DMS114 treated with DMSO at 0.1 percent for 48 hours (cell line): ENCODE data around the gene DGCR8.

Experiments
- DNase-seq: peaks from one replicate; lab custom pipeline; 2025; ENCODE audit not compliant: unreplicated experiment; lab: John Stamatoyannopoulos, UW

Gene DGCR8

DNA sequence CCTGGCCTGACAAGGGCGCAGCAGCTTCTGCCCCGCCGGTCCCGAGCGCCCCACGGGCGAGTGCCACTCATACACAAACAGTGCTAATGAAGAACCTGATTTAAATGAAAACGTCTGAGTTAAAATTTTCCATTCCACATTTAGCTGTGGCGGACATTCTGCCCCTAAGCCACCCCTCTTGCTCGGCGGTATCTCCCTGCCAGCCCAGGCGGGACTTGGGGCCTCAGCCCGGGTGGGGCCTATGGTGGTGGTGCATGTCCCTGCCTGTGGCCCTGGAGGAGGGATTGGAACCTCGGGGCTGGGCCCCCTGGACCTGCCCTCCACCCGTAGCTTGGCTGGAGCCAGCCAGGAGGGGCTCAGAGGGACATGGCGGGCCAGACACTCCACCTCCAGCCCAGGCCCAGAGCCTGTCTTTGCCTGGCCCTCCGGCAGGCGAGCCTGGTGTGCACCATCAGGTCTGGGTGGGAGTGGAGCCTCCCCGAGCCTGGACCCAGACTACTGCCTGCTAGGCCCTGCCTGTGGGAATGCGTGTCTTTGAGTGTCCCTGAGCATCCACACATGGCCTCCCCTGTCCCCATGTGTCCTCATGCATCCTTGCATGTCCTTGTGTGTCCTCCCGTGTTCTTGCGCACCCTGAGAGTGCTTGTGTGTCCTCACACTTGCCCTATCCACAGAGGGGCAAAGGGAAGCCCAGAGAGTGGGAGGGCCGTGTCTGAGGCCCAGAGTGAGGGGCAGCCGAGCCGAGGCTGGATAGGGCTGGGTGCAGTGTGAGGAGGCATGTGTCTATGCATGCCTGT, 56.0 kb downstream of the DGCR8 start:
- no peak for DNase-seq

DNA sequence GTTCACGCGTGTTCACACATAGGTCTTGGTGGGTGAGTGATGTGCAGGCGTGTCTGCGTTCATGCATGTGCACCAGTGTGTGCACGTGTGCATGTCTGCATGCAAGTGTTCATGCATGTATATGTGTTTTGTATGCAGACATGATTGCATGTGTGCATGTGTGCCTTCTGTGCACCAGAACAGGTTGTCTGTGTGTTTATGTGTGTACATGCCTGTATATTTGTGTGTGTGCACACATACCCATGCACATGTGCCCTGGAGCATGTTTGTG, 56.5 kb downstream of the DGCR8 start:
- DNase-seq: no peak

GRCh38 chr22:20137113-20137512, 57.1 kb downstream of the DGCR8 start:
- DNase-seq: no peak

DNA sequence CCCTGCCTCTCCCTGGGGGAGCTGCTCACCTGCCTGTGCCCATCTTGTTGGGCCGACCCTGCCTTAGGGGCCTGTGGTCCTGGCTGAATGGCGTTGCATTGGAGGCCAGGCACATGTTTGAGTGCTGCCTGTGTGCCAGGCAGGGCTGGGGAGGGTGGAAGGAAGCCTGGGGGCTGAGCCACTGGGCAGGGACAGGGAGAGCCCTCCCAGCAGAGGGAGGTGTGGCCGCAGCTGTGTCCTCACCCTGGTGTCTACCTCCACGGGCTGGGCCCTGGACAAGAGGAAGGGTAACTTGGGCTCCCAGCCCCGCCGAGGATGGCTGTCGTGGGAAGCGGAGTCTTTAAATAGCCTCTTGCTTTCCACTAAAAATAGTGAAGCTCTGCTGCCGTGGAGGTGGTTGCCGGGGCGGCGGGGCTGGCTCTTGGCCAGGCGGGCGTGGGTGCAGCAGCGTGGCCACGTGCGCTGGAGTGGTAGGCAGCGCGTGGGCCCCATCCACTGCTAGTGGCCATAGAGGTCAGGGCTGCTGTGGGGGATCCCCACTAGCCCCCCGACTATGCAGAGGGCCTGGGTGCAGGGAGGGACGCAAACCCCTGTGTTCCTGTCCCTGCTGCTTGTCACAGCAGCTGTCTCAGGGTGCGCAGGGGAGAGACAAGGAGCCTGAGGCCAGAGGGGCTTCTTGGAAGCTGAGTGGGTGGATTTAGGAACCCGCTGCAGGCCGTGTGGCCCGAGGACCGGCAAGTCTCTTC, 57.8 kb downstream of the DGCR8 start:
- DNase-seq: no peak

- DNase-seq: no peak
These were observed 58.3 kb downstream of the DGCR8 start for GRCh38 chr22:20138417-20138738.

- DNase-seq: no peak
These were observed 58.8 kb downstream of the DGCR8 start for GRCh38 chr22:20138868-20139267.

DNA sequence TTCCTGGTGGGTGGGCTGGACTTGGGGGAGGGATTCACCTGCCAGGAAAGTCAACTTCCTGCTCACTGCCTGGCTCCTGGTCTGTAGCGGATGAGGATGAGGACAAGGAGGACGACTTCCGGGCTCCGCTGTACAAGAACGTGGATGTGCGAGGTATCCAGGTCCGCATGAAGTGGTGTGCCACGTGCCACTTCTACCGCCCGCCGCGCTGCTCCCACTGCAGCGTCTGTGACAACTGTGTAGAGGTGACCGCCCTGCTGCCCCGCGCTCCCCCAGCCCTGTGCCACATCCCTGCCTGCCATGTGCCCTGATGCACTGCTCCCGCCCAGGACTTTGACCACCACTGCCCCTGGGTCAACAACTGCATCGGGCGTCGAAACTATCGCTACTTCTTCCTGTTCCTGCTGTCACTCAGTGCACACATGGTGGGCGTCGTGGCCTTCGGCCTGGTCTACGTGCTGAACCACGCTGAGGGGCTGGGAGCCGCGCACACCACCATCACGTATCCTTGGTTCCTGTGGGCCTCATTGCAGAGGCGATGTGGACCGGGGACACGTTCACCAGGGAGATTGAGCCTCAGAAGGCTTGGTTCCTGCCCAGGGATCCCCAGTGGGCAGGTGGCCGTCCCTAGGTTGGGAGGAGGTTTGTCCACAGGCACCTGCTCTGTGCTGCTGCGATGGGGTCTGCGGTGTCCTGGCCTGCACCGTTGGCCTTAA, 59.5 kb downstream of the DGCR8 start:
- DNase-seq: no peak

DNA sequence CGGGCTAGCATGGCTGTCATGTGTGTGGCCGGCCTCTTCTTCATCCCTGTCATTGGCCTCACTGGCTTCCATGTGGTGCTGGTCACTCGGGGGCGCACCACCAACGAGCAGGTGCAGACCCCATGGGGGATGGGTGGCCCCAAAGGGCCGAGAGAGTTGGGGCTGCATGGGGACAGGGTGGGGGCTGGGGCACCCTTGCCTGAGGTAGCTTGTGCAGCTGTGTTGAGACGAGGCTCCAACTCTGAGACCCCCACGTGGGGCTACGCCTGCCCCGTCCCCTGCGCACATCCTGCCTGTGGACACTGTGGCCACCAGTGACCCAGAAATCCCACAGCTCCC, 60.0 kb downstream of the DGCR8 start:
- DNase-seq: no peak

GRCh38 chr22:20140521-20140964, 60.5 kb downstream of the DGCR8 start:
- no peak for DNase-seq

GRCh38 chr22:20141186-20142077, 61.4 kb downstream of the DGCR8 start:
- no peak for DNase-seq

GRCh38 chr22:20142711-20143621, 62.9 kb downstream of the DGCR8 start:
- no peak for DNase-seq

DNA sequence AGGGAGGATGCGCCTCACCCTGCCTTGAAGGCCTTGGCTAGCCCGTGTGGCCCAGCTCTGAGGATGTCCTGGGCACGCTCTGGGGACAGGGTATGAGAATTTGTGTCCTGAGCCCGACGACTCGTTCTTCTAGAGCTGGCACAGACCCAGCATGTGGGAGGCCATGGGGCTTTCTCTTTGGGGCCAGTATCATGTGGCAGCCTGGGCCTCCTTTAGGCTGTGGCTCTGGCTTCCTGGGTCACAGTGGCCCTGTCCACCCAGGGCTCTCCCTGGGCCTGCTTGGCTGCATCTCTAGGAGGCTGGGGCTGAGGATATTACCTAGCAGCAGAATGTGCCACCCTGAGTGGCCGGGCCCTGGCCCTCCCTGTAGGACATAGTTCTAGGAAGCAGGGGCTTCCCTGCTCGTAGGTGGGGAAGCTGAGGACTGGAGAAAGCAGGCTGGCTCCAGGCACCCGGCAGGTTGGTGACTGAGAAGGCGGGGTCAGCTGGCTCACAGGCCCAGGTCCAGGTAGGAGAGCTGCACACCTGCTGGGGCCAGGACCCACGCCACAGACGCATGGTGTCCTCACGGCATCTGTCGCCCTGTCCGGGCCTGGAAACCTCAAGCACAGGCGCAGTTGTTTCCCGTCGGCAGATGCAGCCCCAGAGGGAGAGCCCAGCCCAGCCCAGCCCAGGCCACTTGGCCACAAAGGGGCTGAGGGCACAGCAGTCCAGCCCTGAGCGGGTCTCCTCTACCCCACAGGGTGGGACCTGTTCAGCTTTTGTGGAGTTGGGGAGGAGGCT, 64.0 kb downstream of the DGCR8 start:
- DNase-seq: no peak

DNA sequence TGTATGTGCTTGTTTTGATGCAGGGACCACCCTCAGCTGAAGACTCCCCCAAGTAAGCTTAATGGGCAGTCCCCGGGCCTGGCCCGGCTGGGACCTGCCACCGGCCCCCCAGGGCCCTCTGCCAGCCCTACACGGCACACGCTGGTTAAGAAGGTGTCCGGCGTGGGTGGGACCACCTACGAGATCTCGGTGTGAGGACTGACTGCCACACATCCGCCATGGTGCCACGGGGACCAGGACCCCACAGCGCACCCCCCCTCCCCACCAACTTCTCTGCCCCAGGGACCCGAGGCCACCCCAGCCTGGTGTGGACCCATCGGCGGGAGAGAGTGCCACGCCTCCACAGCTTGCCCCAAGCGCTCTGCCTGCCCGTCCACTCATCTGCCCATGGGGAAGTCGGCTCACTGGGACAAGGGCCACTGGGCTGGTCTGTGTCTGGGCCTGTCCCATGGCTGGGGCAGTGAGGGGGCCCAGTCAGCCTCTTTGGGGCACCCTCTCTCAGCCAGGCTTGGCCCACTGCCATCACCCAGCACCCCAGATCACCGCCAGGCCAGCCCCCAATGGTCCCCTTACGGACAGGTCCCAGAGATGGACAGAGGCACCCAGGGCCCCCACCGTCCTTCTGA, 65.3 kb downstream of the DGCR8 start:
- DNase-seq: no peak

DNA sequence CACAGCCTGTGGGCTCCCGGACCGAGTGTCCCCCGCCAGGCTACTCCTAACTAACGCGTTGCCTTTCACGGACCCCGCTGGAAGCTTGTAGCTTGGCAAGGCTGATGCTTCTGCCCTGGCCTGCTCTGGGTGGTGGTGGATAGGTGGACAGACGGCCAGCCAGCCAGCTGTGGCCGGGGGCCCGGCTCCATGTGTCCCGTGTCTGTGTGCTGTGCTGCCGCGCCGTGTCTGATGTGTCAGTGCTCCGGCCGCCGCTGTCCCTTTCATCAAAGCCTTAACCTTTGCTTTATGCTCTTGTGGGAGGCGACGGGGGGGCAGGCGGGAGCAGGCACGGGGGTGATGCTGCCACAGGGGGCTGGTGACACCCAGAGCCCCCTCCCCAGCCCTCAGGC, 65.8 kb downstream of the DGCR8 start:
- DNase-seq: no peak

DNA sequence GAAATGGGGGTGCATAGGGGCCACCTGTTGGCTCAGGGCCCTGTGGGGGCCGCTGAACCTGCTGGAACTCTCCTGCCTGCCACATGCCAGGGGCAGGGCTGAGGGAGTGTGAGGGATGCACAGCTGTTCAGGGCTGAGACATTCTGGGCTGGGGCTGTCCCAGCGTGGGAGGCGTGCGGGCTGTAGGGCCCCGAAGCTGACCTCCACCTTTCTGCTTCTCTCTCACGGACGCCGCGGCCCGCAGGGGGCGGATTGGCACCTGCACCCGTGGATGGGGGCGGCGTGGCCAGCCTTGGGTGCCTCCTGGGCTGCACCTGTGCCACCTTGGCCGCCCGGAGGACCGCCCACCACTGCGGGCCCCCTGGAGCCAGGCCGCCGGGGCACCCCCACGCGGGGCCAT, 66.7 kb downstream of the DGCR8 start:
- DNase-seq: no peak

DNA sequence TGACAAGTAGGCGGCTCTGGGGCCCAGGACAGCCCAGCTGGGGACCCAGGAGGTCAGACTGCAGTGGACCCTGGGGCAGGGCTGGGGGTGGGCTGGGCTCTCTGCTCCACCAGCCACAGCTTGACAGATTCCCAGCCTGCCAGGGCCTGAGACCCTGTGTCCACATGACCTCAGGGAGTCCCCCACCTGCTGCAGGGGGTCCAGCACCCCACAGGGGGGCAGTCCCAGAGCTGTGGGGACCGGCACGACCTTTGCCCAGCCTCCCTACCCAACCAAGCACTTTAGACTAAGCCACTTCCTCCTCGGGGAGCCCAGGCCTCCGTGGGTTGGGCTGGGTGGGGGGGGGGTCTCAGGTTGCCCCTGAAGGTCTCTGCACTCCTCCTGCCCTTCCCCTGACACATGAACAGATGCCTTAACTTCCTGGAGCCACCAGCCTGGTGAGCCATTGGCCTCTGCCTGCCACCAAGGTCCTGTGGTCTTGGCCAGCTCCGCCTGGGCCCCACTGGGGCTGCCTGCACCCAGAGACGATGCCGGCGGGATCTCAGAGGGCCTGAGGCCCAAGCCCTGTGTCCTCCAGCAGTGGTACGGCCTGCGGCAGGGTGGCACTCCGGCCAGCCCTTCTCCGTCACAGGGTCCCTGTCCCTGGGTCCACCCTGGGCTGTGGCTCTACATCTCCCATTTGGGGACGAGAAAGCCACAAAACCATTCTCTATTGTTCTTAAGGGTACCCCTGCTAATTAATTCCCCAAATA, 67.4 kb downstream of the DGCR8 start:
- no peak for DNase-seq

GRCh38 chr22:20148414-20148813, 68.4 kb downstream of the DGCR8 start:
- DNase-seq: no peak
